Measurements from ENCODE around the gene TNNT1. TPM values are rescaled to one million over a fixed set of nuclear protein-coding genes. Genes with fewer than 3 reads are reported as not detected.

TNNT1 gene
- total RNA-seq, 1 experiment from 2014 or later = 188 TPM

DNA sequence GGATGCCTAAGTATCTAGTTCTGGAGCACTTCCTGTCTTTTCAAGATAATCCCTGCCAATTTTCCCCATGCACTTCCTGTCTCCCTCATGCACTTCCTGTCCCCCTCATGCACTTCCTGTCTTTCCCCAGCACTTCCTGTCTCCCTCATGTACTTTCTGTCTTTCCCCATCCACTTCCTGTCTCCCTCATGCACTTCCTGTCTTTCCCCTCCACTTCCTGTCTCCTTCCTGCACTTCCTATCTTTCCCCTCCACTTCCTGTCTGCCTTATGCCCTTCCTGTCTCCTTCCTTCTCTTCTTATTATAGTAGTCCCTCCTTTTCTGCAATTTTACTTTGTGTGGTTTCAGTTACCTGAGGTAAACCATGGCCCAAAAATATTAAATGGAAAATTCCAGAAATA is 3.0 kb upstream of the TNNT1 start:
- TF ChIP-seq, protein P1, sequence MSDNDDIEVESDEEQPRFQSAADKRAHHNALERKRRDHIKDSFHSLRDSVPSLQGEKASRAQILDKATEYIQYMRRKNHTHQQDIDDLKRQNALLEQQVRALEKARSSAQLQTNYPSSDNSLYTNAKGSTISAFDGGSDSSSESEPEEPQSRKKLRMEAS (IDR thresholded peaks at IDR 0.05) = peak; percentile 75
- TF ChIP-seq TCF7L2 (IDR thresholded peaks at IDR 0.05; ENCODE audit: borderline replicate concordance, extremely low read depth, insufficient read depth, insufficient read length) = no peak
- TF ChIP-seq SRF (IDR thresholded peaks at IDR 0.05; ENCODE audit: low read depth) = peak; percentile 94
- H3K9ac ChIP-seq (ENCODE audit: low read length) = no peak overlapping the region
- no peaks in the 10 kb centered on the region for H3K79me2 ChIP-seq (ENCODE audit: insufficient read depth, low read length)
- no peaks in the 10 kb centered on the region for H3K27me3 ChIP-seq (ENCODE audit: insufficient read depth, low read length)
- peaks cover 0 to 4% of the 10 kb centered on the region in 2 experiments; a peak in 1 of 4 replicates for H3K36me3 ChIP-seq (ENCODE audit: control insufficient read depth in 1 of 2, insufficient read depth in 2 of 2, low read length in 2 of 2)
- peak; percentile 65 for DNase-seq (ENCODE audit: low read depth, low spot score)
- no peak overlapping the region for H2AFZ ChIP-seq (ENCODE audit: low read depth, low read length, poor library complexity, severe bottlenecking)
- ChIA-PET CTCF (interaction anchor here (1.0 to 1.2 kb wide), 2 partner anchors 8 to 11 kb away, joined by 3 to 5 read pairs; no protein-coding TSS in a partner anchor), POLR2A (no interaction called here), RAD21 (ENCODE audit: low non-redundant PET in 1 of 2, low total read pairs in 2 of 2, uncharacterized antibody in 2 of 2, unreplicated experiment in 2 of 2) (no interaction called here)
- H3K4me1 ChIP-seq (ENCODE audit: control insufficient read depth in 1 of 2, insufficient read depth in 2 of 2, low read length in 2 of 2) = peaks cover 17 to 52% of the 10 kb centered on the region in 2 experiments
- H4K20me1 ChIP-seq (ENCODE audit: insufficient read depth) = no peaks in the 10 kb centered on the region
- BruUV-seq (replicated peaks) = no TSS peak
- H3K9me2 ChIP-seq (ENCODE audit: insufficient read depth) = no peaks in the 10 kb centered on the region
- intact Hi-C loops (cut with micrococcal nuclease) = no loop called here
- H3K4me3 ChIP-seq (replicated peaks in 1 of 2; ENCODE audit: low read depth in 1 of 2, low read length in 2 of 2) = no peak overlapping the region; a peak in 1 of 4 replicates
- ATAC-seq = peak; percentile 26; the same call in 1 of the 2 replicates
- peak overlapping the region; percentile 72 for H3K27ac ChIP-seq (ENCODE audit: low read depth, low read length)
- peak overlapping the region; percentile 61 for H3K4me2 ChIP-seq (ENCODE audit: low read length)
- no peaks in the 10 kb centered on the region for H3K9me3 ChIP-seq (ENCODE audit: control insufficient read depth in 1 of 2, insufficient read depth in 1 of 2, low read depth in 1 of 2, low read length in 2 of 2)

DNA sequence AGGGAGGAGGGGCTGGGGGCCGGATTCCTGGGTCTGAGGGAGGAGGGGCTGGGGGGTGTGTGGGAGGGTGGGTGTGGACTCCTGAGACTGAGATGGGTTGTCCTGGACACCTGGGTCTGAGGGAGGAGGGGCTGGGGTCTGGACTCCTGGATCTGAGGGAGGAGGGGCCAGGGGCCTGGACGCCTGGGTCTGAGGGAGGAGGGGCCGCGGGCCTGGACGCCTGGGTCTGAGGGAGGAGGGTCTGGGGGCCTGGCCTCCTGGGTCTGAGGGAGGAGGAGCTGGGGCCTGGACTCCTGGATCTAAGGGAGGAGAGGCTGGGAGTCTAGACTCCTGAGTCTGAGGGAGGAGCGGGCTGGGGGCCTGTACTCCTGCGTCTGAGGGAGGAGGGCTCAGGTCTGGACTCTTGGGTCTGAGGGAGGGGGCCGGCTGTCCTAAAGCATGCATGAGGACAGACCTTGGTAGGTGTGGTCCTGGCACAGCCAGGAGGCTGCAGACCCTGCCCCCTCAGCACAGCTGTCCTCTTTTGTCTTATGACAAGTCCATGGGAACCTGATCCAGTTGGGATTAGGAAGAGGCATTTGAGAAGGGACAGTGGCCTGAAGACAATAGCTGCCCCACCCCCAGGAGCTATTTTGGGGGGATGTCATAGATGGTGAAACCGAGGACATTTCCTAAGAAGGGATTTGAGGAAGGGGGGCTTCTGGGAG is 1.3 kb downstream of the TNNT1 start:
- Histone ChIP-seq H3K4me3 (replicated peaks in 1 of 2; ENCODE audit: low read depth in 1 of 2, low read length in 2 of 2) (peak overlapping the region; percentile 60 to 69), H4K20me1 (ENCODE audit: insufficient read depth) (no peaks in the 10 kb centered on the region), H2AFZ (ENCODE audit: low read depth, low read length, poor library complexity, severe bottlenecking) (no peak overlapping the region), H3K27ac (ENCODE audit: low read depth, low read length) (peak overlapping the region; percentile 99), H3K4me2 (ENCODE audit: low read length) (peak overlapping the region; percentile 88), H3K9me2 (ENCODE audit: insufficient read depth) (no peaks in the 10 kb centered on the region), H3K9me3 (ENCODE audit: control insufficient read depth in 1 of 2, insufficient read depth in 1 of 2, low read depth in 1 of 2, low read length in 2 of 2) (no peaks in the 10 kb centered on the region), H3K4me1 (ENCODE audit: control insufficient read depth in 1 of 2, insufficient read depth in 2 of 2, low read length in 2 of 2) (peaks cover 19 to 64% of the 10 kb centered on the region in 2 experiments), H3K27me3 (ENCODE audit: insufficient read depth, low read length) (no peaks in the 10 kb centered on the region), H3K79me2 (ENCODE audit: insufficient read depth, low read length) (peaks cover 4% of the 10 kb centered on the region), H3K36me3 (ENCODE audit: control insufficient read depth in 1 of 2, insufficient read depth in 2 of 2, low read length in 2 of 2) (0 out of 4 replicates have a peak, but pooled peaks cover 0 to 4% of the 10 kb centered on the region in 2 experiments), H3K9ac (ENCODE audit: low read length) (peak overlapping the region; percentile 70)
- ChIA-PET POLR2A (interaction anchor here (0.6 to 2.9 kb wide), 7 partner anchors 9 to 495 kb away, joined by 3 to 24 read pairs (median 4); no protein-coding TSS in a partner anchor), RAD21 (ENCODE audit: low non-redundant PET in 1 of 2, low total read pairs in 2 of 2, uncharacterized antibody in 2 of 2, unreplicated experiment in 2 of 2) (interaction anchor here (0.6 to 1.8 kb wide), 4 partner anchors 8 to 40 kb away, joined by 3 to 13 read pairs (median 7); no protein-coding TSS in a partner anchor), CTCF (interaction anchor here (1.2 to 4.4 kb wide), 5 partner anchors 12 to 356 kb away, joined by 3 to 53 read pairs (median 11); partner anchors contain the start of gene DNAAF3)
- BruUV-seq (replicated peaks) = no TSS peak
- ATAC-seq (no peak), DNase-seq (ENCODE audit: low read depth, low spot score) (no peak)
- intact Hi-C loops (cut with micrococcal nuclease) = loop anchor here (10.0 kb wide), 1 partner anchor 487 kb away; no protein-coding TSS in a partner anchor
- TF ChIP-seq, protein P2, sequence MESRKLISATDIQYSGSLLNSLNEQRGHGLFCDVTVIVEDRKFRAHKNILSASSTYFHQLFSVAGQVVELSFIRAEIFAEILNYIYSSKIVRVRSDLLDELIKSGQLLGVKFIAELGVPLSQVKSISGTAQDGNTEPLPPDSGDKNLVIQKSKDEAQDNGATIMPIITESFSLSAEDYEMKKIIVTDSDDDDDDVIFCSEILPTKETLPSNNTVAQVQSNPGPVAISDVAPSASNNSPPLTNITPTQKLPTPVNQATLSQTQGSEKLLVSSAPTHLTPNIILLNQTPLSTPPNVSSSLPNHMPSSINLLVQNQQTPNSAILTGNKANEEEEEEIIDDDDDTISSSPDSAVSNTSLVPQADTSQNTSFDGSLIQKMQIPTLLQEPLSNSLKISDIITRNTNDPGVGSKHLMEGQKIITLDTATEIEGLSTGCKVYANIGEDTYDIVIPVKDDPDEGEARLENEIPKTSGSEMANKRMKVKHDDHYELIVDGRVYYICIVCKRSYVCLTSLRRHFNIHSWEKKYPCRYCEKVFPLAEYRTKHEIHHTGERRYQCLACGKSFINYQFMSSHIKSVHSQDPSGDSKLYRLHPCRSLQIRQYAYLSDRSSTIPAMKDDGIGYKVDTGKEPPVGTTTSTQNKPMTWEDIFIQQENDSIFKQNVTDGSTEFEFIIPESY (IDR thresholded peaks at IDR 0.05; ENCODE audit: extremely low read depth, insufficient replicate concordance, low read length) = no peak
- TF ChIP-seq, protein P3, sequence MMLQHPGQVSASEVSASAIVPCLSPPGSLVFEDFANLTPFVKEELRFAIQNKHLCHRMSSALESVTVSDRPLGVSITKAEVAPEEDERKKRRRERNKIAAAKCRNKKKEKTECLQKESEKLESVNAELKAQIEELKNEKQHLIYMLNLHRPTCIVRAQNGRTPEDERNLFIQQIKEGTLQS (IDR thresholded peaks at IDR 0.05) = no peak
- TF ChIP-seq SP1 (IDR thresholded peaks at IDR 0.05; ENCODE audit: low read depth) (no peak), EZH2phosphoT487 (IDR thresholded peaks at IDR 0.05; ENCODE audit: borderline replicate concordance) (no peak), ELF1 (IDR thresholded peaks at IDR 0.05; ENCODE audit: borderline replicate concordance, low read depth) (no peak), ZFX (IDR thresholded peaks at IDR 0.05) (no peak), FOSL1 (IDR thresholded peaks at IDR 0.05; ENCODE audit: low read depth) (no peak), TCF7L2 (IDR thresholded peaks at IDR 0.05; ENCODE audit: borderline replicate concordance, extremely low read depth, insufficient read depth, insufficient read length) (no peak)
- TF ChIP-seq, protein P1 (IDR thresholded peaks at IDR 0.05) = no peak
- TF ChIP-seq, protein P4, sequence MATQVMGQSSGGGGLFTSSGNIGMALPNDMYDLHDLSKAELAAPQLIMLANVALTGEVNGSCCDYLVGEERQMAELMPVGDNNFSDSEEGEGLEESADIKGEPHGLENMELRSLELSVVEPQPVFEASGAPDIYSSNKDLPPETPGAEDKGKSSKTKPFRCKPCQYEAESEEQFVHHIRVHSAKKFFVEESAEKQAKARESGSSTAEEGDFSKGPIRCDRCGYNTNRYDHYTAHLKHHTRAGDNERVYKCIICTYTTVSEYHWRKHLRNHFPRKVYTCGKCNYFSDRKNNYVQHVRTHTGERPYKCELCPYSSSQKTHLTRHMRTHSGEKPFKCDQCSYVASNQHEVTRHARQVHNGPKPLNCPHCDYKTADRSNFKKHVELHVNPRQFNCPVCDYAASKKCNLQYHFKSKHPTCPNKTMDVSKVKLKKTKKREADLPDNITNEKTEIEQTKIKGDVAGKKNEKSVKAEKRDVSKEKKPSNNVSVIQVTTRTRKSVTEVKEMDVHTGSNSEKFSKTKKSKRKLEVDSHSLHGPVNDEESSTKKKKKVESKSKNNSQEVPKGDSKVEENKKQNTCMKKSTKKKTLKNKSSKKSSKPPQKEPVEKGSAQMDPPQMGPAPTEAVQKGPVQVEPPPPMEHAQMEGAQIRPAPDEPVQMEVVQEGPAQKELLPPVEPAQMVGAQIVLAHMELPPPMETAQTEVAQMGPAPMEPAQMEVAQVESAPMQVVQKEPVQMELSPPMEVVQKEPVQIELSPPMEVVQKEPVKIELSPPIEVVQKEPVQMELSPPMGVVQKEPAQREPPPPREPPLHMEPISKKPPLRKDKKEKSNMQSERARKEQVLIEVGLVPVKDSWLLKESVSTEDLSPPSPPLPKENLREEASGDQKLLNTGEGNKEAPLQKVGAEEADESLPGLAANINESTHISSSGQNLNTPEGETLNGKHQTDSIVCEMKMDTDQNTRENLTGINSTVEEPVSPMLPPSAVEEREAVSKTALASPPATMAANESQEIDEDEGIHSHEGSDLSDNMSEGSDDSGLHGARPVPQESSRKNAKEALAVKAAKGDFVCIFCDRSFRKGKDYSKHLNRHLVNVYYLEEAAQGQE (IDR thresholded peaks at IDR 0.05; ENCODE audit: low read depth) = no peak
